ENCODE measurements around the gene XYLT1.

- TF ChIP-seq CTCF (IDR thresholded peaks at IDR 0.05) (no peak), POLR2A (IDR thresholded peaks at IDR 0.05) (no peak)
These were observed 104.3 kb downstream of the XYLT1 start for GRCh38 chr16:17366299-17366961.

Data from thyroid gland (tissue), 4 donors.